ENCODE measurements around the gene TST. TPM values are rescaled to one million over a fixed set of nuclear protein-coding genes. Genes with fewer than 3 reads are reported as not detected.

Gene TST
- total and polyA plus RNA-seq, 7 donors = 29.1 to 1,038 (median 31.4) TPM

- no peaks in the 10 kb centered on the region for H3K4me1 ChIP-seq
- H3K9me3 ChIP-seq = no peaks in the 10 kb centered on the region
- no peak overlapping the region for H3K4me3 ChIP-seq
- WGBS, 2 donors = 67 to 74% methylated on average over 11 of the region's 11 CpGs
- no peaks in the 10 kb centered on the region for H3K36me3 ChIP-seq
- peaks cover 0 to 11% (median 0%) of the 10 kb centered on the region in 3 donors for H3K27me3 ChIP-seq
- TF ChIP-seq EP300 (IDR thresholded peaks at IDR 0.05) = no peak
- intact Hi-C loops (cut with DNase I) = no loop called here
- H3K27ac ChIP-seq = no peak overlapping the region
- DNase-seq = no peak
Measured at GRCh38 chr22:37000676-37001534, 18.3 kb downstream of the TST start.

DNA sequence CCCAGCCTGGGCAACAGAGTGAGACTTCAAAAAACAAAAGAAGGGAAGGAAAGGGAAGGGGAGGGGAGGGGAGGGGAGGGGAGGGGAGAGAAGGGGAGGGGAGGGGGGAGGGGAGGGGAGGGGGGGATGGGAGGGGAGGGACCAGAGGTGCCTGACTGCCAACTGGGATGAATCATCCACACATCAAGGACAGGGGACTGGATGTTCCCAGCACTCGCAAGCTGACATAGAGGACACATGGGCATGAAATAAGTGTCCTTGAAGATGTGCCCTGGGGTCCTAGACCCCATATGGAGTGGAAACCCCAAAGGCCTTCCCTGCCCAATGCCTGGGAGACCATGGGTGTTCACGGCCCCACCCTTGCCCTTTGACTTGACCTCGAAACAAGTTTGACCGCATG is 19.8 kb downstream of the TST start:
- Histone ChIP-seq H3K9me3 (no peaks in the 10 kb centered on the region), H3K4me3 (no peak overlapping the region), H3K27me3 (peaks cover 0 to 15% (median 0%) of the 10 kb centered on the region in 3 donors), H3K36me3 (no peaks in the 10 kb centered on the region), H3K4me1 (no peaks in the 10 kb centered on the region), H3K27ac (no peak overlapping the region)
- no peak for DNase-seq
- 69 to 88% methylated on average over 4 of the region's 4 CpGs for WGBS, 2 donors
- intact Hi-C loops (cut with DNase I) = no loop called here
- TF ChIP-seq POLR2A (IDR thresholded peaks at IDR 0.05) (no peak), EP300 (IDR thresholded peaks at IDR 0.05) (no peak), POLR2AphosphoS5 (IDR thresholded peaks at IDR 0.05) (no peak)
- TF ChIP-seq, protein P1, sequence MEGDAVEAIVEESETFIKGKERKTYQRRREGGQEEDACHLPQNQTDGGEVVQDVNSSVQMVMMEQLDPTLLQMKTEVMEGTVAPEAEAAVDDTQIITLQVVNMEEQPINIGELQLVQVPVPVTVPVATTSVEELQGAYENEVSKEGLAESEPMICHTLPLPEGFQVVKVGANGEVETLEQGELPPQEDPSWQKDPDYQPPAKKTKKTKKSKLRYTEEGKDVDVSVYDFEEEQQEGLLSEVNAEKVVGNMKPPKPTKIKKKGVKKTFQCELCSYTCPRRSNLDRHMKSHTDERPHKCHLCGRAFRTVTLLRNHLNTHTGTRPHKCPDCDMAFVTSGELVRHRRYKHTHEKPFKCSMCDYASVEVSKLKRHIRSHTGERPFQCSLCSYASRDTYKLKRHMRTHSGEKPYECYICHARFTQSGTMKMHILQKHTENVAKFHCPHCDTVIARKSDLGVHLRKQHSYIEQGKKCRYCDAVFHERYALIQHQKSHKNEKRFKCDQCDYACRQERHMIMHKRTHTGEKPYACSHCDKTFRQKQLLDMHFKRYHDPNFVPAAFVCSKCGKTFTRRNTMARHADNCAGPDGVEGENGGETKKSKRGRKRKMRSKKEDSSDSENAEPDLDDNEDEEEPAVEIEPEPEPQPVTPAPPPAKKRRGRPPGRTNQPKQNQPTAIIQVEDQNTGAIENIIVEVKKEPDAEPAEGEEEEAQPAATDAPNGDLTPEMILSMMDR (IDR thresholded peaks at IDR 0.05) = no peak

- no peaks in the 10 kb centered on the region for H3K4me1 ChIP-seq
- H3K27ac ChIP-seq = no peak overlapping the region
- H3K36me3 ChIP-seq = no peaks in the 10 kb centered on the region
- intact Hi-C loops (cut with DNase I) = no loop called here
- TF ChIP-seq POLR2A (IDR thresholded peaks at IDR 0.05) = no peak
- no peaks in the 10 kb centered on the region for H3K9me3 ChIP-seq
- no peak overlapping the region for H3K4me3 ChIP-seq
- DNase-seq = no peak
- 85% methylated on average over 9 of the region's 9 CpGs for WGBS, 2 donors
- peaks cover 0 to 15% (median 0%) of the 10 kb centered on the region in 3 donors for H3K27me3 ChIP-seq
Measured at GRCh38 chr22:36998620-36999351, 20.5 kb downstream of the TST start.

DNA sequence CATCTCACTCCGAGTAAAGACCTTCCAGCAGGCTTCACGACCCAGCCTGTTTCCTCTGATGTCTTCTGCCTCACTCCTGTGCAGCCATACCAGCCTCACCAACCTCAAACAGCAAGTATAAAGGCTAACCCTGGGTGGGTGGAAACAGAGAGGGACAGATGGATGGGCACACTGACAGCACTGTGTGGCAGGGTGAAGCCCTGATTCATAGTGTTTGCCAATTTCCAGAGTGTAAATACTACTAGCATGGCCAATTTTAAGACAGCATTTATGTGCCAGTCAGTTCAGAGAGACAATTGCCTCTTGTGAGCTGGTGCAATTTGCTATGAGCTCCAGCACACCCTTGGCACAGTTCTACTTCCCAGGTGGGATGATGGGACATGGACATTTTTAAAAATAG is 21.5 kb downstream of the TST start:
- no peaks in the 10 kb centered on the region for H3K9me3 ChIP-seq
- intact Hi-C loops (cut with DNase I) = no loop called here
- 80 to 85% methylated on average over 2 of the region's 2 CpGs for WGBS, 2 donors
- DNase-seq = no peak
- no peaks in the 10 kb centered on the region for H3K36me3 ChIP-seq
- H3K27me3 ChIP-seq = peaks cover 0 to 6% (median 0%) of the 10 kb centered on the region in 3 donors
- no peak overlapping the region for H3K4me3 ChIP-seq
- TF ChIP-seq POLR2A (IDR thresholded peaks at IDR 0.05) (no peak), POLR2AphosphoS5 (IDR thresholded peaks at IDR 0.05) (no peak), EP300 (IDR thresholded peaks at IDR 0.05) (no peak)
- TF ChIP-seq, protein P1 (IDR thresholded peaks at IDR 0.05) = no peak
- no peak overlapping the region for H3K27ac ChIP-seq
- no peaks in the 10 kb centered on the region for H3K4me1 ChIP-seq

DNA sequence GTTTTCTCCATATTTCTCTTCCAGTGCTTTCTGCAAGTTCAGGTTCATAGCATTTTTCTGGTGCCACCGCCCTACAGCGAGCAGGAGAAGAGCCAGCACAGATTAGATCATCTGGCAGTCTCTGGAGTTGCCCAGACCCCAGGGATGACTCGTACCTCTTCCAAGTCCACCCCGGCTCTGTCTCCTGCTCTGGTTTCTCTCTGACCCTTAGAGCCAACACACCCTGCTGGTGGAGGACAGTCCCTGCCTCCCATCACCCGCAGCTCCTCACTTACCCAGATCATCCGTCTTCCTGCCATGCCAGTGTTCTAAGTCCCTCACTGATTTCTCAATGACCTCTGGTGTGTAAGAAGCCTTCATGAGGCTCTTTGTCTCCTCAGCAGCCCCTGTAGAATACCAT is 28.0 kb downstream of the TST start:
- no peaks in the 10 kb centered on the region for H3K4me1 ChIP-seq
- TF ChIP-seq, protein P1 (IDR thresholded peaks at IDR 0.05) = no peak
- TF ChIP-seq POLR2AphosphoS5 (IDR thresholded peaks at IDR 0.05) (no peak), POLR2A (IDR thresholded peaks at IDR 0.05) (no peak), EP300 (IDR thresholded peaks at IDR 0.05) (no peak)
- no peaks in the 10 kb centered on the region for H3K36me3 ChIP-seq
- peaks cover 0 to 33% (median 3%) of the 10 kb centered on the region in 3 donors for H3K27me3 ChIP-seq
- intact Hi-C loops (cut with DNase I) = no loop called here
- DNase-seq = no peak
- H3K27ac ChIP-seq = no peak overlapping the region
- 71 to 77% methylated on average over 6 of the region's 6 CpGs for WGBS, 2 donors
- peaks cover 0 to 3% (median 1%) of the 10 kb centered on the region in 4 donors for H3K9me3 ChIP-seq
- H3K4me3 ChIP-seq = no peak overlapping the region
